Measurements from ENCODE around the gene TCERG1L. TPM values are rescaled to one million over a fixed set of nuclear protein-coding genes. Genes with fewer than 3 reads are reported as not detected.

Gene TCERG1L
- total and polyA plus RNA-seq, 4 donors: 0.02 to 0.09 (median 0.08) TPM; not detected in 1

GRCh38 chr10:131090761-131091661, 220.5 kb downstream of the TCERG1L start:
- Histone ChIP-seq H3K36me3 (ENCODE audit: control insufficient read depth in 4 of 4, insufficient read depth in 4 of 4, low read length in 4 of 4) (no peaks in the 10 kb centered on the region), H3K27me3 (ENCODE audit: control insufficient read depth in 3 of 3, insufficient read depth in 3 of 3, low read length in 2 of 3) (no peaks in the 10 kb centered on the region), H3K9me3 (ENCODE audit: control insufficient read depth in 4 of 4, insufficient read depth in 3 of 4, low read length in 3 of 4) (peaks cover 0 to 3% (median 0%) of the 10 kb centered on the region in 4 donors), H3K27ac (ENCODE audit: low read depth in 1 of 2, low read length in 1 of 2) (no peak overlapping the region), H3K4me3 (no peak overlapping the region), H3K4me1 (ENCODE audit: control insufficient read depth in 5 of 5, insufficient read depth in 5 of 5, low read length in 5 of 5) (peaks cover 0 to 24% (median 0%) of the 10 kb centered on the region in 5 donors), H3K9ac (ENCODE audit: insufficient read depth in 1 of 2, low read length in 2 of 2) (no peak overlapping the region)
- no peak for ATAC-seq (ENCODE audit: insufficient read depth, low FRiP score)
- 76 to 85% methylated on average over 17 of the region's 17 CpGs for WGBS, 2 donors
- no peak for DNase-seq
- no peak for TF ChIP-seq CTCF (IDR thresholded peaks at IDR 0.05; ENCODE audit: control extremely low read depth, extremely low read depth)

GRCh38 chr10:131089861-131090260, 221.7 kb downstream of the TCERG1L start:
- H3K36me3 ChIP-seq (ENCODE audit: control insufficient read depth in 4 of 4, insufficient read depth in 4 of 4, low read length in 4 of 4): no peaks in the 10 kb centered on the region
- H3K4me1 ChIP-seq (ENCODE audit: control insufficient read depth in 5 of 5, insufficient read depth in 5 of 5, low read length in 5 of 5): peaks cover 0 to 18% (median 0%) of the 10 kb centered on the region in 5 donors
- 90 to 91% methylated on average over 14 of the region's 14 CpGs for WGBS, 2 donors
- H3K27ac ChIP-seq (ENCODE audit: low read depth in 1 of 2, low read length in 1 of 2): no peak overlapping the region
- H3K27me3 ChIP-seq (ENCODE audit: control insufficient read depth in 3 of 3, insufficient read depth in 3 of 3, low read length in 2 of 3): no peaks in the 10 kb centered on the region
- no peak overlapping the region for H3K9ac ChIP-seq (ENCODE audit: insufficient read depth in 1 of 2, low read length in 2 of 2)
- no peak for TF ChIP-seq CTCF (IDR thresholded peaks at IDR 0.05; ENCODE audit: control extremely low read depth, extremely low read depth)
- DNase-seq (no peak), ATAC-seq (ENCODE audit: insufficient read depth, low FRiP score) (no peak)
- peaks cover 0 to 3% (median 0%) of the 10 kb centered on the region in 4 donors for H3K9me3 ChIP-seq (ENCODE audit: control insufficient read depth in 4 of 4, insufficient read depth in 3 of 4, low read length in 3 of 4)
- H3K4me3 ChIP-seq: no peak overlapping the region

GRCh38 chr10:131089150-131089549, 222.4 kb downstream of the TCERG1L start:
- Histone ChIP-seq H3K4me1 (ENCODE audit: control insufficient read depth in 5 of 5, insufficient read depth in 5 of 5, low read length in 5 of 5) (peaks cover 0 to 11% (median 0%) of the 10 kb centered on the region in 5 donors), H3K9me3 (ENCODE audit: control insufficient read depth in 4 of 4, insufficient read depth in 3 of 4, low read length in 3 of 4) (peaks cover 0 to 3% (median 0%) of the 10 kb centered on the region in 4 donors), H3K27me3 (ENCODE audit: control insufficient read depth in 3 of 3, insufficient read depth in 3 of 3, low read length in 2 of 3) (no peaks in the 10 kb centered on the region), H3K4me3 (no peak overlapping the region), H3K9ac (ENCODE audit: insufficient read depth in 1 of 2, low read length in 2 of 2) (no peak overlapping the region), H3K36me3 (ENCODE audit: control insufficient read depth in 4 of 4, insufficient read depth in 4 of 4, low read length in 4 of 4) (no peaks in the 10 kb centered on the region), H3K27ac (ENCODE audit: low read depth in 1 of 2, low read length in 1 of 2) (no peak overlapping the region)
- TF ChIP-seq CTCF (IDR thresholded peaks at IDR 0.05; ENCODE audit: control extremely low read depth, extremely low read depth): no peak
- no peak for ATAC-seq (ENCODE audit: insufficient read depth, low FRiP score)
- DNase-seq: no peak
- WGBS, 2 donors: 80 to 88% methylated on average over 21 of the region's 21 CpGs

Data from lung (tissue), 12 donors.